ACHN (cell line): ENCODE results near the gene IFNAR1.

ENCODE experiments used
- DNase-seq: peaks from one replicate; pipeline ENCODE4 v3.0.0-alpha.2; 2015
- in situ Hi-C: cut with HindIII; loops from 2 replicates; pipeline ENCODE4 v1.10.0; 2017; ENCODE audit warnings: low sequenced_read_pairs, low pct_ligation_motif_present, low pct_unique_long_range_greater_than_20kb

IFNAR1 gene

GRCh38 chr21:33387294-33387693 is 62.5 kb downstream of the IFNAR1 start:
- in situ Hi-C loops: no loop called here
- no peak for DNase-seq

GRCh38 chr21:33388188-33388587 is 63.4 kb downstream of the IFNAR1 start:
- in situ Hi-C loops: no loop called here
- DNase-seq: no peak

- DNase-seq: no peak
- in situ Hi-C loops: no loop called here
These were observed 65.7 kb downstream of the IFNAR1 start for GRCh38 chr21:33390479-33390878.

- DNase-seq: no peak
- in situ Hi-C loops: no loop called here
These were observed 66.9 kb downstream of the IFNAR1 start for GRCh38 chr21:33391656-33392055.

GRCh38 chr21:33392284-33392985 is 67.7 kb downstream of the IFNAR1 start:
- in situ Hi-C loops: no loop called here
- DNase-seq: no peak

- no peak for DNase-seq
These were observed 68.6 kb downstream of the IFNAR1 start for GRCh38 chr21:33393348-33393747.

GRCh38 chr21:33394260-33394659 is 69.5 kb downstream of the IFNAR1 start:
- in situ Hi-C loops: no loop called here

More at GRCh38 chr21:33393348-33393747, 68.6 kb downstream of the IFNAR1 start:
- in situ Hi-C loops: no loop called here

GRCh38 chr21:33395891-33396331 is 71.1 kb downstream of the IFNAR1 start:
- in situ Hi-C loops: no loop called here
- DNase-seq: peak; percentile 80

More at GRCh38 chr21:33394260-33394659, 69.5 kb downstream of the IFNAR1 start:
- DNase-seq: no peak

GRCh38 chr21:33396436-33396835 is 71.7 kb downstream of the IFNAR1 start:
- in situ Hi-C loops: no loop called here
- peak; percentile 51 for DNase-seq

GRCh38 chr21:33396951-33397350 is 72.2 kb downstream of the IFNAR1 start:
- in situ Hi-C loops: no loop called here
- DNase-seq: no peak

GRCh38 chr21:33397717-33398116 is 72.9 kb downstream of the IFNAR1 start:
- no peak for DNase-seq
- in situ Hi-C loops: no loop called here

GRCh38 chr21:33398361-33398760 is 73.6 kb downstream of the IFNAR1 start:
- in situ Hi-C loops: no loop called here
- DNase-seq: no peak

GRCh38 chr21:33401630-33401992 is 76.8 kb downstream of the IFNAR1 start:
- DNase-seq: no peak
- in situ Hi-C loops: no loop called here

GRCh38 chr21:33402001-33402979 is 77.5 kb downstream of the IFNAR1 start:
- no peak for DNase-seq
- in situ Hi-C loops: no loop called here

- in situ Hi-C loops: no loop called here
- DNase-seq: peak; percentile 35
These were observed 78.5 kb downstream of the IFNAR1 start, which contains the start of gene IFNGR2 for GRCh38 chr21:33403128-33403785. Gene IFNGR2 (plus strand): TSS chr21:33403413. CDS start chr21:33403544, 131 bp downstream.

GRCh38 chr21:33403786-33404585 is 79.2 kb downstream of the IFNAR1 start:
- in situ Hi-C loops: no loop called here
- peak; percentile 25 for DNase-seq

- in situ Hi-C loops: no loop called here
- no peak for DNase-seq
These were observed 81.7 kb downstream of the IFNAR1 start for GRCh38 chr21:33406493-33406892.
